K562 (cell line): ENCODE results near the gene KRT14. TPM values are rescaled to one million over a fixed set of nuclear protein-coding genes. Genes with fewer than 3 reads are reported as not detected.

ENCODE experiments used
- ARNT ChIP-seq, 2 experiments: fragments of 450-650 bp; IDR thresholded peaks; 2 replicates each; pipeline ENCODE4 v1.6.1; 2016; ENCODE audit warnings: mild to moderate bottlenecking in 1 of 2
- ATF7 ChIP-seq: fragments of 450-650 bp; IDR thresholded peaks from 2 replicates; pipeline ENCODE4 v1.7.1; 2014; ENCODE audit warnings: mild to moderate bottlenecking, moderate library complexity
- RAD51 ChIP-seq: fragments of 450-650 bp; IDR thresholded peaks from 2 replicates; pipeline ENCODE4 v1.7.1; 2016; ENCODE audit warnings: low read depth, mild to moderate bottlenecking, borderline replicate concordance
- RCOR1 ChIP-seq, 2 experiments: IDR thresholded peaks; 2 replicates each; pipeline ENCODE4 v1.6.1; 2012; ENCODE audit warnings: low read depth in 2 of 2, low read length in 2 of 2, borderline replicate concordance in 1 of 2, improper control_type of control experiment in 1 of 2
- RNF219 ChIP-seq: fragments of 250-450 bp; sonication (Bioruptor Pico); IDR thresholded peaks from 2 replicates; pipeline ENCODE4 v1.5.0; 2022; ENCODE audit warnings: mild to moderate bottlenecking
- SMAD2 ChIP-seq: fragments of 150-350 bp; IDR thresholded peaks from 2 replicates; pipeline ENCODE4 v1.6.1; 2014; ENCODE audit warnings: low read depth, mild to moderate bottlenecking, low read length
- SMC3 ChIP-seq: conservative IDR thresholded peaks from 2 replicates; pipeline ENCODE4 v1.6.1; 2011; ENCODE audit warnings: low read depth, low read length, improper control_type of control experiment; ENCODE audit not compliant: insufficient read depth
- SOX6 ChIP-seq: fragments of 450-650 bp; IDR thresholded peaks from 2 replicates; pipeline ENCODE4 v1.6.1; 2014; ENCODE audit warnings: mild to moderate bottlenecking
- THAP12 ChIP-seq: fragments of 250-450 bp; sonication (Bioruptor Pico); IDR thresholded peaks from 2 replicates; pipeline ENCODE4 v1.9.0; 2021; ENCODE audit warnings: mild to moderate bottlenecking, inconsistent platforms
- XRCC5 ChIP-seq: fragments of 200-400 bp; formaldehyde crosslinking; IDR thresholded peaks from 2 replicates; pipeline ENCODE4 v1.6.1; 2017; ENCODE audit warnings: low read depth, mild to moderate bottlenecking, low read length
- polyA plus RNA-seq, 8 experiments: library from polyadenylated mRNA; depleted of rRNA in 4 of 8; stranded (reverse) in 5 of 8; unstranded in 3 of 8; fragments of >200 nt; fragmentation: Nextera tagmentation in 2 of 8; fragmentation: Illumina TruSeq in 1 of 8; extraction: Ambion mirVana in 2 of 8; extraction: Trizol in 1 of 8; gene quantifications; 2 replicates each; pipeline versions ENCODE4 v1.2.1 to v1.2.3, GENCODE V29; 2011 to 2014; ENCODE audit warnings: inconsistent platforms in 1 of 8, missing spikeins in 1 of 8
- total RNA-seq, 7 experiments: library from RNA; depleted of rRNA in 6 of 7; stranded (reverse); fragments of >200 nt in 6 of 7; fragmentation: Illumina TruSeq in 2 of 7; extraction: Trizol in 2 of 7; gene quantifications; 2 replicates each; pipeline versions ENCODE4 v1.2.1 to v1.2.3, GENCODE V29; 2011 to 2021; ENCODE audit warnings: low replicate concordance in 1 of 7
- TF ChIP-seq, protein P1 (sequence below), 2 experiments: fragments of 450-650 bp; formaldehyde crosslinking in 1 of 2; IDR thresholded peaks; 2 replicates each; pipeline versions ENCODE4 v1.4.0 to v1.6.1; 2014 to 2020; ENCODE audit warnings: mild to moderate bottlenecking in 2 of 2, borderline replicate concordance in 1 of 2, low read depth in 1 of 2
- TF ChIP-seq, protein P2 (sequence below), 2 experiments: fragments of 450-650 bp; conservative IDR thresholded peaks; 2 replicates each; pipeline ENCODE4 v1.6.1; 2017; ENCODE audit warnings: mild to moderate bottlenecking in 2 of 2, moderate library complexity in 2 of 2

Gene KRT14
- total and polyA plus RNA-seq, 9 of the 15 experiments (the other 6 are each of a cell fraction or from before 2014, with no cell fraction given), result 0.22 TPM; not detected in 8

DNA sequence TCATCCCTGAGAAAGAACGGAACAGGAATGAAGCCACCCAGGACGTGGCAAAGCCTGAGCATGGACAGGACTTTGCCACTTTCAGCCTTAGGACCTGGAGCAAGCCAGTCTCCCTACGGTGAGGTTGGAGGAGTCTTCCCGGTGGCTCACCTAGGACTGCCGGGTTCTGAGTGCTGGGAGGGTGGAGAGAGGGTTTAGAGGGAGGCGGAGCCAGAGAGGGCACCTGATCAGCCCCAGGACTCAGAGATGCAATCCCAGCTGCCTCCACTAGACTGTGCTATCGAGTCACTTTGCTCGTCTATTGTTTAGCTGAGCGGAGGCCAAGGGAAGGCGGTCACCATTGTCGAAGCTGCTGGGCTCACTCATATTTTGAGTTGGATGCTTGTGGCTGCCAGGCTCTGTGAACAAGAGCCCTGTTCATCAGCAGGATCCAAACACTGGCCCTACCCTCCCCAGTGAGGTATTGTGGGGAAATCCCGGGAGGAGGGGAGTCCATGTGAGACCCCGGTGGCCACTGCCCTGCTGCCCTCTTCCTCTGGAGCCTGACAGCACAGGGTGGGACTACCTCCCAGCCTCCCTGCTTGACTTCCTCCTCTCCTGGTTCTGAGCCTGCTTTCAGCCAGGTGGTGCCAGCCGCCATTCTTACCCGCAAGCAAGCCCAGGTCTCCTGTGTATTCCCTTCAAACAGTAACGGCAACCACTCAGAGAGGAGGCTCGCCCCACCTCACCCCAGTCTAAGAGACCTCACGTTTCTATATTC is 7.0 kb downstream of the KRT14 start (continued):
- TF ChIP-seq, protein P1, sequence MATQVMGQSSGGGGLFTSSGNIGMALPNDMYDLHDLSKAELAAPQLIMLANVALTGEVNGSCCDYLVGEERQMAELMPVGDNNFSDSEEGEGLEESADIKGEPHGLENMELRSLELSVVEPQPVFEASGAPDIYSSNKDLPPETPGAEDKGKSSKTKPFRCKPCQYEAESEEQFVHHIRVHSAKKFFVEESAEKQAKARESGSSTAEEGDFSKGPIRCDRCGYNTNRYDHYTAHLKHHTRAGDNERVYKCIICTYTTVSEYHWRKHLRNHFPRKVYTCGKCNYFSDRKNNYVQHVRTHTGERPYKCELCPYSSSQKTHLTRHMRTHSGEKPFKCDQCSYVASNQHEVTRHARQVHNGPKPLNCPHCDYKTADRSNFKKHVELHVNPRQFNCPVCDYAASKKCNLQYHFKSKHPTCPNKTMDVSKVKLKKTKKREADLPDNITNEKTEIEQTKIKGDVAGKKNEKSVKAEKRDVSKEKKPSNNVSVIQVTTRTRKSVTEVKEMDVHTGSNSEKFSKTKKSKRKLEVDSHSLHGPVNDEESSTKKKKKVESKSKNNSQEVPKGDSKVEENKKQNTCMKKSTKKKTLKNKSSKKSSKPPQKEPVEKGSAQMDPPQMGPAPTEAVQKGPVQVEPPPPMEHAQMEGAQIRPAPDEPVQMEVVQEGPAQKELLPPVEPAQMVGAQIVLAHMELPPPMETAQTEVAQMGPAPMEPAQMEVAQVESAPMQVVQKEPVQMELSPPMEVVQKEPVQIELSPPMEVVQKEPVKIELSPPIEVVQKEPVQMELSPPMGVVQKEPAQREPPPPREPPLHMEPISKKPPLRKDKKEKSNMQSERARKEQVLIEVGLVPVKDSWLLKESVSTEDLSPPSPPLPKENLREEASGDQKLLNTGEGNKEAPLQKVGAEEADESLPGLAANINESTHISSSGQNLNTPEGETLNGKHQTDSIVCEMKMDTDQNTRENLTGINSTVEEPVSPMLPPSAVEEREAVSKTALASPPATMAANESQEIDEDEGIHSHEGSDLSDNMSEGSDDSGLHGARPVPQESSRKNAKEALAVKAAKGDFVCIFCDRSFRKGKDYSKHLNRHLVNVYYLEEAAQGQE (IDR thresholded peaks at IDR 0.05; ENCODE audit: borderline replicate concordance), result peak; percentile 75
- TF ChIP-seq, protein P1 (CRISPR knock-in tag; IDR thresholded peaks at IDR 0.05; ENCODE audit: low read depth), result no peak
- TF ChIP-seq SMAD2, result no peak
- peak in 1 of 2 experiments; percentile 29; a peak in 1 of 4 replicates for TF ChIP-seq ARNT (IDR thresholded peaks at IDR 0.05)
- no peak for TF ChIP-seq THAP12 (CRISPR knock-in tag)
- peak in 1 of 2 experiments; percentile 14; a peak in 1 of 4 replicates for TF ChIP-seq RCOR1 (IDR thresholded peaks at IDR 0.05; ENCODE audit: borderline replicate concordance in 1 of 2, low read depth in 2 of 2, low read length in 2 of 2)
- peak; percentile 71 for TF ChIP-seq SMC3
- TF ChIP-seq, protein P2, sequence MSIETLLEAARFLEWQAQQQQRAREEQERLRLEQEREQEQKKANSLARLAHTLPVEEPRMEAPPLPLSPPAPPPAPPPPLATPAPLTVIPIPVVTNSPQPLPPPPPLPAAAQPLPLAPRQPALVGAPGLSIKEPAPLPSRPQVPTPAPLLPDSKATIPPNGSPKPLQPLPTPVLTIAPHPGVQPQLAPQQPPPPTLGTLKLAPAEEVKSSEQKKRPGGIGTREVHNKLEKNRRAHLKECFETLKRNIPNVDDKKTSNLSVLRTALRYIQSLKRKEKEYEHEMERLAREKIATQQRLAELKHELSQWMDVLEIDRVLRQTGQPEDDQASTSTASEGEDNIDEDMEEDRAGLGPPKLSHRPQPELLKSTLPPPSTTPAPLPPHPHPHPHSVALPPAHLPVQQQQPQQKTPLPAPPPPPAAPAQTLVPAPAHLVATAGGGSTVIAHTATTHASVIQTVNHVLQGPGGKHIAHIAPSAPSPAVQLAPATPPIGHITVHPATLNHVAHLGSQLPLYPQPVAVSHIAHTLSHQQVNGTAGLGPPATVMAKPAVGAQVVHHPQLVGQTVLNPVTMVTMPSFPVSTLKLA (conservative IDR thresholded peaks at IDR 0.05), result no peak
- no peak for TF ChIP-seq RNF219
- peak; percentile 49; the same call in 1 of the 2 replicates for TF ChIP-seq XRCC5
- peak; percentile 55; the same call in 1 of the 2 replicates for TF ChIP-seq SOX6
- TF ChIP-seq ATF7, result peak; percentile 29; the same call in 1 of the 2 replicates
- TF ChIP-seq RAD51, result peak; percentile 81
